GM18909 (cell line): ENCODE measurements around the gene FBXO17.

Experiments used
- ATAC-seq: cut with Tn5 transposase; IDR thresholded peaks from one replicate; pipeline ENCODE4 v1.9.1; 2021; ENCODE audit warnings: mild to moderate bottlenecking; ENCODE audit not compliant: unreplicated experiment, poor library complexity

The FBXO17 gene

GRCh38 chr19:38894968-38895367, 80.6 kb downstream of the FBXO17 start:
- no peak for ATAC-seq

- no peak for ATAC-seq
These were observed 82.2 kb downstream of the FBXO17 start for GRCh38 chr19:38893341-38893771.

GRCh38 chr19:38892841-38893240, 82.7 kb downstream of the FBXO17 start:
- no peak for ATAC-seq

GRCh38 chr19:38891771-38892170, 83.8 kb downstream of the FBXO17 start:
- no peak for ATAC-seq
